ENCODE data around the gene CDH12.
"Not testable (repeated sequence)": the region's sequence is repeated elsewhere in the genome, so short reads cannot be mapped to it uniquely, and the experiment has no call there.

The CDH12 gene

GRCh38 chr5:22278164-22278563 is 575.0 kb downstream of the CDH12 start:
- DNase-seq (ENCODE audit: low read depth), result no peak

- no peak for DNase-seq (ENCODE audit: low read depth)
Measured at GRCh38 chr5:22277006-22277405, 576.1 kb downstream of the CDH12 start.

- not testable (repeated sequence) for DNase-seq (ENCODE audit: low read depth)
Measured at GRCh38 chr5:22265855-22266254, 587.3 kb downstream of the CDH12 start.

GRCh38 chr5:22258139-22258538 is 595.0 kb downstream of the CDH12 start:
- DNase-seq (ENCODE audit: low read depth), result no peak

- no peak for DNase-seq (ENCODE audit: low read depth)
Measured at GRCh38 chr5:22250528-22250927, 602.6 kb downstream of the CDH12 start.

GRCh38 chr5:22249209-22249729 is 603.9 kb downstream of the CDH12 start:
- DNase-seq (ENCODE audit: low read depth), result no peak

- DNase-seq (ENCODE audit: low read depth), result no peak
Measured at GRCh38 chr5:22245770-22246169, 607.4 kb downstream of the CDH12 start.

GRCh38 chr5:22242532-22242931 is 610.6 kb downstream of the CDH12 start:
- DNase-seq (ENCODE audit: low read depth), result no peak

GRCh38 chr5:22238047-22238446 is 615.1 kb downstream of the CDH12 start:
- no peak for DNase-seq (ENCODE audit: low read depth)

- no peak for DNase-seq (ENCODE audit: low read depth)
Measured at GRCh38 chr5:22226423-22226822, 626.7 kb downstream of the CDH12 start.

- no peak for DNase-seq (ENCODE audit: low read depth)
Measured at GRCh38 chr5:22223079-22223478, 630.1 kb downstream of the CDH12 start.

GRCh38 chr5:22213703-22214495 is 639.2 kb downstream of the CDH12 start:
- not testable (repeated sequence) for DNase-seq (ENCODE audit: low read depth)

- not testable (repeated sequence) for DNase-seq (ENCODE audit: low read depth)
Measured at GRCh38 chr5:22212254-22212991, 640.7 kb downstream of the CDH12 start.

GRCh38 chr5:22208463-22208862 is 644.7 kb downstream of the CDH12 start:
- not testable (repeated sequence) for DNase-seq (ENCODE audit: low read depth)

GRCh38 chr5:22188651-22189050 is 664.5 kb downstream of the CDH12 start:
- not testable (repeated sequence) for DNase-seq (ENCODE audit: low read depth)

- not testable (repeated sequence) for DNase-seq (ENCODE audit: low read depth)
Measured at GRCh38 chr5:22187632-22188228, 665.4 kb downstream of the CDH12 start.

- not testable (repeated sequence) for DNase-seq (ENCODE audit: low read depth)
Measured at GRCh38 chr5:22169226-22169625, 683.9 kb downstream of the CDH12 start.

- DNase-seq (ENCODE audit: low read depth), result not testable (repeated sequence)
Measured at GRCh38 chr5:22168704-22169103, 684.4 kb downstream of the CDH12 start.

- DNase-seq (ENCODE audit: low read depth), result not testable (repeated sequence)
Measured at GRCh38 chr5:22165931-22166330, 687.2 kb downstream of the CDH12 start.

- DNase-seq (ENCODE audit: low read depth), result not testable (repeated sequence)
Measured at GRCh38 chr5:22164910-22165748, 688.0 kb downstream of the CDH12 start.

- not testable (repeated sequence) for DNase-seq (ENCODE audit: low read depth)
Measured at GRCh38 chr5:22156953-22157352, 696.2 kb downstream of the CDH12 start.

- DNase-seq (ENCODE audit: low read depth), result not testable (repeated sequence)
Measured at GRCh38 chr5:22154779-22155178, 698.4 kb downstream of the CDH12 start.

Data from stimulated activated CD8-positive, alpha-beta memory T cell treated with anti-CD3 and anti-CD28 coated beads, Interleukin-15, amount 100 ng/mL, for 24 hours (primary cell).